GM10248 (cell line): Measurements from ENCODE around the gene HIRA.
"Not testable (repeated sequence)": the region's sequence is repeated elsewhere in the genome, so short reads cannot be mapped to it uniquely, and the experiment has no call there.

Source experiments
- CTCF ChIA-PET: fragments of 300-600 bp; sonication (Branson Sonifier 250); formaldehyde crosslinking; extraction: SDS; loops from one replicate; lab custom pipeline; 2021; ENCODE audit warnings: antibody characterized with exemption; lab: Yijun Ruan, JAX
- POLR2A ChIA-PET: fragments of 350-650 bp; sonication (Branson Sonifier 250); formaldehyde crosslinking; extraction: SDS; loops from one replicate; lab custom pipeline; 2020; ENCODE audit warnings: antibody characterized with exemption; lab: Yijun Ruan, JAX
- DNase-seq: peaks from one replicate; pipeline ENCODE4 v3.0.0; 2012; ENCODE audit errors: extremely low spot score
- TF ChIP-seq, protein P1 (sequence below): IDR thresholded peaks from 2 replicates; pipeline ENCODE4 v1.5.1; 2012; ENCODE audit warnings: mild to moderate bottlenecking, low read depth; ENCODE audit errors: extremely low read depth, missing control alignments, control extremely low read depth

HIRA gene

GRCh38 chr22:19373450-19373849 is 58.1 kb downstream of the HIRA start:
- no peak for DNase-seq
- TF ChIP-seq, protein P1, sequence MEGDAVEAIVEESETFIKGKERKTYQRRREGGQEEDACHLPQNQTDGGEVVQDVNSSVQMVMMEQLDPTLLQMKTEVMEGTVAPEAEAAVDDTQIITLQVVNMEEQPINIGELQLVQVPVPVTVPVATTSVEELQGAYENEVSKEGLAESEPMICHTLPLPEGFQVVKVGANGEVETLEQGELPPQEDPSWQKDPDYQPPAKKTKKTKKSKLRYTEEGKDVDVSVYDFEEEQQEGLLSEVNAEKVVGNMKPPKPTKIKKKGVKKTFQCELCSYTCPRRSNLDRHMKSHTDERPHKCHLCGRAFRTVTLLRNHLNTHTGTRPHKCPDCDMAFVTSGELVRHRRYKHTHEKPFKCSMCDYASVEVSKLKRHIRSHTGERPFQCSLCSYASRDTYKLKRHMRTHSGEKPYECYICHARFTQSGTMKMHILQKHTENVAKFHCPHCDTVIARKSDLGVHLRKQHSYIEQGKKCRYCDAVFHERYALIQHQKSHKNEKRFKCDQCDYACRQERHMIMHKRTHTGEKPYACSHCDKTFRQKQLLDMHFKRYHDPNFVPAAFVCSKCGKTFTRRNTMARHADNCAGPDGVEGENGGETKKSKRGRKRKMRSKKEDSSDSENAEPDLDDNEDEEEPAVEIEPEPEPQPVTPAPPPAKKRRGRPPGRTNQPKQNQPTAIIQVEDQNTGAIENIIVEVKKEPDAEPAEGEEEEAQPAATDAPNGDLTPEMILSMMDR, result no peak
- CTCF ChIA-PET, result interaction anchor here (1.9 kb wide), 1 partner anchor 8 kb away, joined by 4 read pairs; no protein-coding TSS in a partner anchor
- POLR2A ChIA-PET, result no interaction called here

DNA sequence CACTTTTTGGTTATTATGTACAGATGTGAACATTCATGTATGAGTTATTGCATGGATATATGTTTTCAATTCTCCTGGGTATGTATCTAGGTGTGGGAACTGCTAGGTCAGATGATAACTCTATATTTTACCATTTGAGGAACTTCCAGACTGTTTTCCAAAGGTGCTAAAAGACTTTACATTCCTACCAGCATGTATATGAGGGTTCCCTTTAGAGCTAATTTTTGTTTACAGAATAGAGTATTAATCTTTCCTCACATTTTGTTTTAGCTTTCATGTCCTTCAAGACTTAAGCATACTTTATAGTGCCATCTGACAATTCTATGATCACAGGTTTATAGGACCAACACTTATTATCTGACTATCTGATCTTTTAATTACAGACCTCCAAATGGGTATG is 59.6 kb downstream of the HIRA start:
- DNase-seq, result no peak
- TF ChIP-seq, protein P1, result no peak
- POLR2A ChIA-PET, result no interaction called here
- CTCF ChIA-PET, result interaction anchor here (0.8 kb wide), 1 partner anchor 8 kb away, joined by 3 read pairs; no protein-coding TSS in a partner anchor

DNA sequence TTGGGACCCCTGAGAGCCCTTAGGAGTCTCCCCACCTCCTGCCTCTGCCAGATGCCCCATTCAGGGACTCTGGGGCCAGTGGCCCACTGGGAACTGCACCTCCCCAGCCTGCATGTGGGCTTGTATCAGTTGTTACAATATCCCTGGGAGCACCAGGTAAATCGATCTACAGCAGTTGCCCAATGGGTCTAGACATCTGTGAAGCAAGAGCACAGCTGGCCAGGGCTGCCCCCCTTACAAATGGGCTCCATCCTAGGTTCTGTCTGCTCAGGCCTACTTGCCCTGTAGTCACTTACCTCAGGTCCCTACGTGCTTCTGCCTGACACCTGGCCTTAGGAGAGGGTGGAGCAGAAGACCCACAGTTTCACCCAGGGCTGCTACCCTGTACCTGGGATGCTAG is 62.7 kb downstream of the HIRA start:
- ChIA-PET CTCF (no interaction called here), POLR2A (no interaction called here)
- TF ChIP-seq, protein P1, result no peak
- no peak for DNase-seq

DNA sequence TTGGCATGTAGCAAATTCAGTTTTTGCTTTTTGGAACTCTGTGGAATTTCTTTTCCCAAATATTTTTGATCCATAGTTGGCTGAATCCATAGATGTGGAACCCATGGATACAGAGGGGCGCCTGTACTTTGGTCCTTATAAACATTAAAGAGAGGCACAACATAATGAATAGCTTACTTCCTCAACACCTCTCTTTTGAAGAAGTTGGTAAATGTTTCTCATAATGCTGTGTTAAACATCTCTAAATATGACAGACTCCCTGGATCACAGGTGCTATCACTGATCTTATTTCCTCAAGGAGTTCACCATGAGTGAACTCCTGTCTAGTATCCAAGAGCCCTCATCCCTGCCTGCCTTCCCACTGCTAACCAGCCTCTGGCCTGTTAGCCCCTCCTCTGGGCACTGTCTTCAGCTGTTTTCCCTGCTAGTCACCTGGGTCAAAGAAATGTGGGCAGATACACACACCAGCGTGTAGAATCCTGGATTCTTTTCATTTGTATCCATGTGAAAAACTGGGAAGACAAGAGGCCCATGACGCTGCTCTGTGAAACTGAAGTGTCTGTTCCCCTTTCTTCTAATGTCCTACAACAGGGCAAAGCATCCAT is 63.7 kb downstream of the HIRA start:
- TF ChIP-seq, protein P1, result no peak
- no peak for DNase-seq
- CTCF ChIA-PET, result interaction anchor here (0.8 to 0.9 kb wide), 2 partner anchors 13 to 36 kb away, joined by 3 read pairs; no protein-coding TSS in a partner anchor
- POLR2A ChIA-PET, result no interaction called here

- DNase-seq, POLR2A ChIA-PET: not testable (repeated sequence)
- CTCF ChIA-PET, result interaction anchor here (2.4 kb wide), 1 partner anchor 9 kb away, joined by 6 read pairs; no protein-coding TSS in a partner anchor
These were observed 68.0 kb downstream of the HIRA start for GRCh38 chr22:19363541-19363940.

DNA sequence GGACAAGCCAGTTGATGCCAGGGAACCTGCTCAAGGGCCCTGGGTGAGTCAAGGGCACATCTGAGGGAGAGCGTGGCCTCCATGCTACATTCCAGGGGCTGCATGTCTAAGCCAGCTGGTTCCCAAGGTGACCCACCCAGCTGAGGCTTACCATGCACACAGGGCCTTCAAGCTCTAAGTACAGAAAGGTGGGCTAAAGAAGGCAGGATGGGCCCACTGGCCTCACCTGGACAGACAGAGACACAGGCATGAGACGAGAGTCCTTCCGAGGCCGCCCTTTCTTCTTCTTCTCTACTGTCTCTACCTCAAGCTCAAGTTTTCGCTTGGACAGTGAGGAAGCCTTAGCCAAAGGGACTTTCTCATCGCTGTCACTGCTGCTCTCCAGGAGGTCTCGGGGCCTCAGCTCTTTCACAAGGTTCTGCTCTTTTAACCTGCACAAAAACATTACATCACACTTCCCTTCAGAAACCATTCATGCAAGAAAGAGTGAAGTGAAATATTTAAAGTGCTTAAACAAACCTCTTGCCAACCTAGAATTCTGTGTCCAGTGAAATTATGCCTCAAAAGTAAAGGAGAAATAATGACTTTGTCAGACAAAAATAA is 69.9 kb downstream of the HIRA start:
- ChIA-PET CTCF (interaction anchor here (0.8 kb wide), 1 partner anchor 218 kb away, joined by 3 read pairs; the partner anchor contains the start of gene ESS2), POLR2A (interaction anchor here (0.5 kb wide), 1 partner anchor 755 kb away, joined by 4 read pairs; the partner anchor contains the start of gene TRMT2A)
- DNase-seq, result peak; percentile 85
- TF ChIP-seq, protein P1, result no peak

DNA sequence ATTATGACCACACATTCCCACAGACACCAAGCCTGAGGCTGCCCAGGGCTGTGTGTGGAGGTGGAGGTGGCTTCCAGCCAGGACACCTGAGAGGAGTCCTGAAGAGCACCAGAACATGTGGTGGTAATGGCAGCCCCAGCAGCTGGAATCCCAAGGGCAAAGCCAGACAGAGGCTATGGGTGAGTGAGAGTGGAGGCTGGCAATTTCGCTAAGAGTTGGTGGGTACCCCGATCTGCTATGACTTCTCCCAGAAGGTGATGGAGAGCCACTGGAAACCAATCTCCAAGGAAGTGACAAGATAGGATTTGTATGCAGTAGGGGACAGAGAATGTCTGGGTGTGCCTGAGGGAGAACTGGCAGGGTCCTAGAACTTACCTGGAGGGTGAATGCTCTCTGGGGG is 70.7 kb downstream of the HIRA start:
- CTCF ChIA-PET, result interaction anchor here (0.8 kb wide), 1 partner anchor 217 kb away, joined by 3 read pairs; the partner anchor contains the start of gene ESS2
- POLR2A ChIA-PET, result no interaction called here
- TF ChIP-seq, protein P1, result no peak
- DNase-seq, result no peak
